HepG2 (cell line): Measurements from ENCODE around the gene LATS1. TPM values are rescaled to one million over a fixed set of nuclear protein-coding genes. Genes with fewer than 3 reads are reported as not detected.

Experiments
- MAZ ChIP-seq, 2 experiments: sonication (generic) in 1 of 2; formaldehyde crosslinking in 1 of 2; IDR thresholded peaks; 2 replicates each; pipeline versions ENCODE4 v1.5.0 to v1.6.1; 2012 to 2020; ENCODE audit warnings: low read depth in 2 of 2, mild to moderate bottlenecking in 2 of 2, borderline replicate concordance in 1 of 2, improper control_type of control experiment in 1 of 2, low read length in 1 of 2, missing genetic modification reagents in 1 of 2, moderate library complexity in 1 of 2
- NCOR1 ChIP-seq: fragments of 200-600 bp; sonication (generic); IDR thresholded peaks from 2 replicates; pipeline ENCODE4 v1.7.0; 2017; ENCODE audit warnings: antibody characterized with exemption, low read length, borderline replicate concordance
- SOX5 ChIP-seq: IDR thresholded peaks from 2 replicates; pipeline ENCODE4 v1.6.1; 2016; ENCODE audit warnings: borderline replicate concordance
- TAF1 ChIP-seq: sonication (generic); formaldehyde crosslinking; IDR thresholded peaks from 2 replicates; pipeline ENCODE4 v1.4.0; 2020; ENCODE audit warnings: missing genetic modification reagents
- ZFX ChIP-seq: sonication (generic); formaldehyde crosslinking; IDR thresholded peaks from 2 replicates; pipeline ENCODE4 v1.4.0; 2020; ENCODE audit warnings: mild to moderate bottlenecking, low read depth, missing genetic modification reagents, moderate library complexity
- ZNF138 ChIP-seq: sonication (generic); formaldehyde crosslinking; IDR thresholded peaks from 2 replicates; pipeline ENCODE4 v1.5.0; 2020; ENCODE audit warnings: mild to moderate bottlenecking, low read depth, missing genetic modification reagents
- ZNF431 ChIP-seq: sonication (generic); formaldehyde crosslinking; IDR thresholded peaks from 2 replicates; pipeline ENCODE4 v1.9.0; 2022; ENCODE audit warnings: missing genetic modification reagents, low read depth, mild to moderate bottlenecking, borderline replicate concordance
- ZNF557 ChIP-seq: sonication (generic); formaldehyde crosslinking; IDR thresholded peaks from 2 replicates; pipeline ENCODE4 v1.4.0; 2020; ENCODE audit warnings: missing genetic modification reagents
- ZNF788 ChIP-seq: sonication (generic); formaldehyde crosslinking; IDR thresholded peaks from 2 replicates; pipeline ENCODE4 v1.5.0; 2020; ENCODE audit warnings: mild to moderate bottlenecking, missing genetic modification reagents, borderline replicate concordance
- polyA plus RNA-seq, 8 experiments: library from polyadenylated mRNA; depleted of rRNA in 3 of 8; stranded (reverse) in 7 of 8; unstranded in 1 of 8; fragments of >200 nt; fragmentation: Illumina TruSeq in 4 of 8; extraction: Trizol in 4 of 8; gene quantifications; 2 replicates each; pipeline versions ENCODE4 v1.2.1 to v1.2.3, GENCODE V29; 2011 to 2016; ENCODE audit warnings: low read depth in 4 of 8, missing spikeins in 1 of 8, mixed read lengths in 1 of 8; ENCODE audit not compliant: insufficient read depth in 1 of 8
- total RNA-seq, 5 experiments: library from RNA; depleted of rRNA; stranded (reverse); fragments of >200 nt; fragmentation: Illumina TruSeq; extraction: Trizol; gene quantifications; 2 replicates each; pipeline ENCODE4 v1.2.3, GENCODE V29; 2016; ENCODE audit warnings: low read depth in 1 of 5
- TF ChIP-seq, protein P1 (sequence below): IDR thresholded peaks from 2 replicates; pipeline ENCODE4 v1.6.1; 2016; ENCODE audit warnings: low read depth, borderline replicate concordance
- TF ChIP-seq, protein P2 (sequence below): sonication (generic); formaldehyde crosslinking; conservative IDR thresholded peaks from 2 replicates; pipeline ENCODE4 v1.8.0; 2022; ENCODE audit warnings: low read depth, missing genetic modification reagents
- TF ChIP-seq, protein P3 (sequence below): sonication (generic); formaldehyde crosslinking; IDR thresholded peaks from one replicate; pipeline ENCODE4 v1.5.1; 2020; ENCODE audit warnings: mild to moderate bottlenecking, missing genetic modification reagents; ENCODE audit errors: not compliant biosample characterization
- TF ChIP-seq, protein P4 (sequence below): sonication (generic); formaldehyde crosslinking; IDR thresholded peaks from 2 replicates; pipeline ENCODE4 v1.4.0; 2020; ENCODE audit warnings: missing genetic modification reagents, borderline replicate concordance

LATS1 gene
- total and polyA plus RNA-seq, 2 of the 13 experiments (the other 11 are each of a cell fraction or from before 2014, with no cell fraction given): 9.9 to 12.6 TPM

DNA sequence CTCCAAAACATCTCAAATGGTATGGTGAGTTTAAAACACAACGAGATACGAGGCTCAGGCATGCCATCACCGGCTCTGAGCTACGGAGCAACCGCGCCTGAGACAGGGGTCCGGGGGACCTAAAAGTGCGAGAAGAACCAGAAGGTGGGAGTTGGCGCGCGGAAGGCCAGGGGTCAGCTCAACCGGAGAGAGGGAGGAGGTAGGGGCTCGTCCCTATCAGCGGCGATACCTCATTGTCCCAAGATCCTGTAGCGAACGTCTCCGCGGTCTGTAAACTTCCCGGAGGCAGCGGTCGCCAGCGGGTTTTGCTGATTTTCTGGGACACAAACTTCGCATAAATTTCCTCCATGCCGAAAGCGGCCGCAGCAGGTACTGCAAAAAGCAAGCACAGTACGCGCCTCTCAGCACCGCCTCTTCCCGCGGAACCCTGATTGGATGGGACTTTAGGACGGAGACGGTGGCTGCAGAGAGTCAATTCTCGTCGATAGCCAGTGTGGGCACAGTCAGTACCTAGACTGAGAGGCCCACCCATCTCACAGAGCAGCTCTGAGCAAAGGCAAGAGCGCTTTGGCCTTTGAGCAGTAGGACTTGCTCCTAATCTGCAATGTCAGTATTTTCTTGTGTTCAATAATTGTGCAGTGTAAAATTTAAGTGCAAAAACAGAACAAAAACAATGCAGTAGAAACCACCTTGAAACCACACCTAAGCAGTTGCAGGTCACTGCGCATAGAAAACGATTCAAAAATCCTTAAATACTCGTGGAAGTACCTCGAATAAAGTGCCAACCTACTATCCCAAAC is 28.4 kb upstream of the LATS1 start, which contains the start of gene NUP43 (continued):
- TF ChIP-seq MAZ (IDR thresholded peaks at IDR 0.05; ENCODE audit: borderline replicate concordance, low read depth, low read length) (no peak), MAZ (CRISPR knock-in tag; IDR thresholded peaks at IDR 0.05; ENCODE audit: low read depth) (peak; percentile 81; the same call in 1 of the 2 replicates), SOX5 (CRISPR knock-in tag) (peak; percentile 58; the same call in 1 of the 2 replicates), TAF1 (CRISPR knock-in tag) (peak; percentile 88), ZNF788 (CRISPR knock-in tag) (peak; percentile 74; the same call in 1 of the 2 replicates), ZNF138 (CRISPR knock-in tag) (peak; percentile 72; the same call in 1 of the 2 replicates), NCOR1 (0 out of 2 replicates have a peak, but pooled peaks have one; percentile 17), ZNF431 (CRISPR knock-in tag) (peak; percentile 17; the same call in 1 of the 2 replicates), ZFX (CRISPR knock-in tag) (peak; percentile 99), ZNF557 (CRISPR knock-in tag) (no peak; the same call in 1 of the 2 replicates)
- TF ChIP-seq, protein P1, sequence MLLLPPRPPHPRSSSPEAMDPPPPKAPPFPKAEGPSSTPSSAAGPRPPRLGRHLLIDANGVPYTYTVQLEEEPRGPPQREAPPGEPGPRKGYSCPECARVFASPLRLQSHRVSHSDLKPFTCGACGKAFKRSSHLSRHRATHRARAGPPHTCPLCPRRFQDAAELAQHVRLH: peak; percentile 89; the same call in 1 of the 2 replicates
- TF ChIP-seq, protein P2, sequence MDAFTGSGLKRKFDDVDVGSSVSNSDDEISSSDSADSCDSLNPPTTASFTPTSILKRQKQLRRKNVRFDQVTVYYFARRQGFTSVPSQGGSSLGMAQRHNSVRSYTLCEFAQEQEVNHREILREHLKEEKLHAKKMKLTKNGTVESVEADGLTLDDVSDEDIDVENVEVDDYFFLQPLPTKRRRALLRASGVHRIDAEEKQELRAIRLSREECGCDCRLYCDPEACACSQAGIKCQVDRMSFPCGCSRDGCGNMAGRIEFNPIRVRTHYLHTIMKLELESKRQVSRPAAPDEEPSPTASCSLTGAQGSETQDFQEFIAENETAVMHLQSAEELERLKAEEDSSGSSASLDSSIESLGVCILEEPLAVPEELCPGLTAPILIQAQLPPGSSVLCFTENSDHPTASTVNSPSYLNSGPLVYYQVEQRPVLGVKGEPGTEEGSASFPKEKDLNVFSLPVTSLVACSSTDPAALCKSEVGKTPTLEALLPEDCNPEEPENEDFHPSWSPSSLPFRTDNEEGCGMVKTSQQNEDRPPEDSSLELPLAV (CRISPR knock-in tag): no peak
- TF ChIP-seq, protein P3, sequence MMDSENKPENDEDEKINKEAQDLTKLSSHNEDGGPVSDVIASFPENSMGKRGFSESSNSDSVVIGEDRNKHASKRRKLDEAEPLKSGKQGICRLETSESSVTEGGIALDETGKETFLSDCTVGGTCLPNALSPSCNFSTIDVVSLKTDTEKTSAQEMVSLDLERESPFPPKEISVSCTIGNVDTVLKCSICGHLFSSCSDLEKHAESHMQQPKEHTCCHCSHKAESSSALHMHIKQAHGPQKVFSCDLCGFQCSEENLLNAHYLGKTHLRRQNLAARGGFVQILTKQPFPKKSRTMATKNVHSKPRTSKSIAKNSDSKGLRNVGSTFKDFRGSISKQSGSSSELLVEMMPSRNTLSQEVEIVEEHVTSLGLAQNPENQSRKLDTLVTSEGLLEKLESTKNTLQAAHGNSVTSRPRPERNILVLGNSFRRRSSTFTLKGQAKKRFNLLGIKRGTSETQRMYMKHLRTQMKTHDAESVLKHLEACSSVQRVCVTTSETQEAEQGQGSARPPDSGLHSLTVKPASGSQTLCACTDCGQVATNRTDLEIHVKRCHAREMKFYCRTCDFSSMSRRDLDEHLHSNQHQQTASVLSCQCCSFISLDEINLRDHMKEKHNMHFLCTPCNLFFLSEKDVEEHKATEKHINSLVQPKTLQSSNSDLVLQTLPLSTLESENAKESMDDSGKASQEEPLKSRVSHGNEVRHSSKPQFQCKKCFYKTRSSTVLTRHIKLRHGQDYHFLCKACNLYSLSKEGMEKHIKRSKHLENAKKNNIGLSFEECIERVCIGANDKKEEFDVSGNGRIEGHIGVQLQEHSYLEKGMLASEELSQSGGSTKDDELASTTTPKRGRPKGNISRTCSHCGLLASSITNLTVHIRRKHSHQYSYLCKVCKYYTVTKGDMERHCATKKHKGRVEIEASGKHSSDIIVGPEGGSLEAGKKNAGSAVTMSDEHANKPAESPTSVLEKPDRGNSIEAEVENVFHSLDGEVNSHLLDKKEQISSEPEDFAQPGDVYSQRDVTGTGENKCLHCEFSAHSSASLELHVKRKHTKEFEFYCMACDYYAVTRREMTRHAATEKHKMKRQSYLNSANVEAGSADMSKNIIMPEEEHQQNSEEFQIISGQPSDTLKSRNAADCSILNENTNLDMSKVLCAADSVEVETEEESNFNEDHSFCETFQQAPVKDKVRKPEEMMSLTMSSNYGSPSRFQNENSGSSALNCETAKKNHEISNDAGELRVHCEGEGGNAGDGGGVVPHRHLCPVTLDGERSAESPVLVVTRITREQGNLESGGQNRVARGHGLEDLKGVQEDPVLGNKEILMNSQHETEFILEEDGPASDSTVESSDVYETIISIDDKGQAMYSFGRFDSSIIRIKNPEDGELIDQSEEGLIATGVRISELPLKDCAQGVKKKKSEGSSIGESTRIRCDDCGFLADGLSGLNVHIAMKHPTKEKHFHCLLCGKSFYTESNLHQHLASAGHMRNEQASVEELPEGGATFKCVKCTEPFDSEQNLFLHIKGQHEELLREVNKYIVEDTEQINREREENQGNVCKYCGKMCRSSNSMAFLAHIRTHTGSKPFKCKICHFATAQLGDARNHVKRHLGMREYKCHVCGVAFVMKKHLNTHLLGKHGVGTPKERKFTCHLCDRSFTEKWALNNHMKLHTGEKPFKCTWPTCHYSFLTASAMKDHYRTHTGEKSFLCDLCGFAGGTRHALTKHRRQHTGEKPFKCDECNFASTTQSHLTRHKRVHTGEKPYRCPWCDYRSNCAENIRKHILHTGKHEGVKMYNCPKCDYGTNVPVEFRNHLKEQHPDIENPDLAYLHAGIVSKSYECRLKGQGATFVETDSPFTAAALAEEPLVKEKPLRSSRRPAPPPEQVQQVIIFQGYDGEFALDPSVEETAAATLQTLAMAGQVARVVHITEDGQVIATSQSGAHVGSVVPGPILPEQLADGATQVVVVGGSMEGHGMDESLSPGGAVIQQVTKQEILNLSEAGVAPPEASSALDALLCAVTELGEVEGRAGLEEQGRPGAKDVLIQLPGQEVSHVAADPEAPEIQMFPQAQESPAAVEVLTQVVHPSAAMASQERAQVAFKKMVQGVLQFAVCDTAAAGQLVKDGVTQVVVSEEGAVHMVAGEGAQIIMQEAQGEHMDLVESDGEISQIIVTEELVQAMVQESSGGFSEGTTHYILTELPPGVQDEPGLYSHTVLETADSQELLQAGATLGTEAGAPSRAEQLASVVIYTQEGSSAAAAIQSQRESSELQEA (CRISPR knock-in tag): peak; percentile 78
- TF ChIP-seq, protein P4, sequence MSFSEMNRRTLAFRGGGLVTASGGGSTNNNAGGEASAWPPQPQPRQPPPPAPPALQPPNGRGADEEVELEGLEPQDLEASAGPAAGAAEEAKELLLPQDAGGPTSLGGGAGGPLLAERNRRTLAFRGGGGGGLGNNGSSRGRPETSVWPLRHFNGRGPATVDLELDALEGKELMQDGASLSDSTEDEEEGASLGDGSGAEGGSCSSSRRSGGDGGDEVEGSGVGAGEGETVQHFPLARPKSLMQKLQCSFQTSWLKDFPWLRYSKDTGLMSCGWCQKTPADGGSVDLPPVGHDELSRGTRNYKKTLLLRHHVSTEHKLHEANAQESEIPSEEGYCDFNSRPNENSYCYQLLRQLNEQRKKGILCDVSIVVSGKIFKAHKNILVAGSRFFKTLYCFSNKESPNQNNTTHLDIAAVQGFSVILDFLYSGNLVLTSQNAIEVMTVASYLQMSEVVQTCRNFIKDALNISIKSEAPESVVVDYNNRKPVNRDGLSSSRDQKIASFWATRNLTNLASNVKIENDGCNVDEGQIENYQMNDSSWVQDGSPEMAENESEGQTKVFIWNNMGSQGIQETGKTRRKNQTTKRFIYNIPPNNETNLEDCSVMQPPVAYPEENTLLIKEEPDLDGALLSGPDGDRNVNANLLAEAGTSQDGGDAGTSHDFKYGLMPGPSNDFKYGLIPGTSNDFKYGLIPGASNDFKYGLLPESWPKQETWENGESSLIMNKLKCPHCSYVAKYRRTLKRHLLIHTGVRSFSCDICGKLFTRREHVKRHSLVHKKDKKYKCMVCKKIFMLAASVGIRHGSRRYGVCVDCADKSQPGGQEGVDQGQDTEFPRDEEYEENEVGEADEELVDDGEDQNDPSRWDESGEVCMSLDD: no peak
